LNCaP clone FGC (cell line): ENCODE data around the gene LRCH3.

Experiments
- DNase-seq: peaks from one replicate; pipeline ENCODE4 v3.0.0-alpha.2; 2011; ENCODE audit warnings: low read depth
- H3K4me3 ChIP-seq: 2 replicates; pipeline ENCODE4 v1.5.1; 2011; ENCODE audit warnings: mild to moderate bottlenecking, low read depth, low read length, control low read depth
- CTCF ChIP-seq: IDR thresholded peaks from 2 replicates; pipeline ENCODE4 v1.5.1; 2012; ENCODE audit warnings: mild to moderate bottlenecking; ENCODE audit not compliant: control insufficient read depth, insufficient read depth; ENCODE audit errors: extremely low read depth

The LRCH3 gene

GRCh38 chr3:197830967-197831313 is 39.9 kb downstream of the LRCH3 start:
- H3K4me3 ChIP-seq = no peak overlapping the region
- TF ChIP-seq CTCF = no peak
- DNase-seq = no peak

GRCh38 chr3:197833930-197834715 is 43.1 kb downstream of the LRCH3 start:
- DNase-seq = no peak
- no peak for TF ChIP-seq CTCF
- no peak overlapping the region for H3K4me3 ChIP-seq

- no peak for TF ChIP-seq CTCF
- DNase-seq = no peak
These were observed 44.5 kb downstream of the LRCH3 start for GRCh38 chr3:197835509-197835908.

GRCh38 chr3:197836244-197836643 is 45.2 kb downstream of the LRCH3 start:
- no peak for TF ChIP-seq CTCF
- DNase-seq = no peak

More at GRCh38 chr3:197835509-197835908, 44.5 kb downstream of the LRCH3 start:
- no peak overlapping the region for H3K4me3 ChIP-seq

GRCh38 chr3:197837282-197837681 is 46.2 kb downstream of the LRCH3 start:
- no peak overlapping the region for H3K4me3 ChIP-seq
- TF ChIP-seq CTCF = no peak
- no peak for DNase-seq

More at GRCh38 chr3:197836244-197836643, 45.2 kb downstream of the LRCH3 start:
- H3K4me3 ChIP-seq = no peak overlapping the region

GRCh38 chr3:197841789-197842188 is 50.7 kb downstream of the LRCH3 start:
- no peak for TF ChIP-seq CTCF
- H3K4me3 ChIP-seq = no peak overlapping the region
- DNase-seq = no peak

- no peak for TF ChIP-seq CTCF
- H3K4me3 ChIP-seq = no peak overlapping the region
- DNase-seq = no peak
These were observed 55.4 kb downstream of the LRCH3 start for GRCh38 chr3:197846491-197846890.
